ENCODE measurements around the gene FHAD1. TPM values are rescaled to one million over a fixed set of nuclear protein-coding genes. Genes with fewer than 3 reads are reported as not detected.

Gene FHAD1
- total RNA-seq, 2 experiments from 2014 or later, result not detected

- Histone ChIP-seq H3K4me3 (ENCODE audit: low read depth, low read length, poor library complexity, severe bottlenecking) (no peak overlapping the region), H3K4me2 (ENCODE audit: low read length) (no peak overlapping the region), H2AFZ (ENCODE audit: low read length) (no peak overlapping the region), H3K9me3 (ENCODE audit: low read length) (no peaks in the 10 kb centered on the region), H3K27ac (ENCODE audit: low read depth, low read length, poor library complexity, severe bottlenecking) (no peak overlapping the region), H3K79me2 (ENCODE audit: insufficient read depth, low read depth, low read length) (no peaks in the 10 kb centered on the region), H3K4me1 (ENCODE audit: insufficient read depth, low read length, poor library complexity, severe bottlenecking) (no peaks in the 10 kb centered on the region), H3K9me2 (ENCODE audit: insufficient read depth, low read length) (no peaks in the 10 kb centered on the region), H3K36me3 (ENCODE audit: insufficient read depth, low read length) (no peaks in the 10 kb centered on the region), H4K20me1 (ENCODE audit: insufficient read depth, low read length) (no peaks in the 10 kb centered on the region)
- intact Hi-C loops (cut with micrococcal nuclease; ENCODE audit: unreplicated experiment), result no loop called here
- BruUV-seq (replicated peaks), result no TSS peak
- POLR2A ChIA-PET, result interaction anchor here (0.6 to 0.9 kb wide), 3 partner anchors 20 to 586 kb away, joined by 3 to 5 read pairs (median 5); no protein-coding TSS in a partner anchor
- TF ChIP-seq EZH2phosphoT487 (IDR thresholded peaks at IDR 0.05; ENCODE audit: borderline replicate concordance, low read depth, low read length), result no peak
- TF ChIP-seq CTCF (conservative IDR thresholded peaks at IDR 0.05; ENCODE audit: low read length), result no peak
- no peak for DNase-seq (ENCODE audit: low spot score)
- CTCF ChIA-PET (ENCODE audit: unreplicated experiment), result no interaction called here
Measured at GRCh38 chr1:15299179-15299578, 52.2 kb downstream of the FHAD1 start.

- no peak for DNase-seq (ENCODE audit: low spot score)
- H2AFZ ChIP-seq (ENCODE audit: low read length), result no peak overlapping the region
- no peaks in the 10 kb centered on the region for H3K9me2 ChIP-seq (ENCODE audit: insufficient read depth, low read length)
- no peak for TF ChIP-seq EZH2phosphoT487 (IDR thresholded peaks at IDR 0.05; ENCODE audit: borderline replicate concordance, low read depth, low read length)
- no peak overlapping the region for H3K4me3 ChIP-seq (ENCODE audit: low read depth, low read length, poor library complexity, severe bottlenecking)
- H3K27ac ChIP-seq (ENCODE audit: low read depth, low read length, poor library complexity, severe bottlenecking), result no peak overlapping the region
- no TSS peak for BruUV-seq (replicated peaks)
- no peaks in the 10 kb centered on the region for H3K9me3 ChIP-seq (ENCODE audit: low read length)
- H3K36me3 ChIP-seq (ENCODE audit: insufficient read depth, low read length), result no peaks in the 10 kb centered on the region
- ChIA-PET POLR2A (interaction anchor here (0.7 to 0.9 kb wide), 3 partner anchors 17 to 586 kb away, joined by 3 to 5 read pairs (median 5); no protein-coding TSS in a partner anchor), CTCF (ENCODE audit: unreplicated experiment) (no interaction called here)
- H3K4me2 ChIP-seq (ENCODE audit: low read length), result no peak overlapping the region
- H3K79me2 ChIP-seq (ENCODE audit: insufficient read depth, low read depth, low read length), result no peaks in the 10 kb centered on the region
- intact Hi-C loops (cut with micrococcal nuclease; ENCODE audit: unreplicated experiment), result no loop called here
- H4K20me1 ChIP-seq (ENCODE audit: insufficient read depth, low read length), result no peaks in the 10 kb centered on the region
- H3K4me1 ChIP-seq (ENCODE audit: insufficient read depth, low read length, poor library complexity, severe bottlenecking), result no peaks in the 10 kb centered on the region
Measured at GRCh38 chr1:15299806-15300205, 52.8 kb downstream of the FHAD1 start.

- H3K9me3 ChIP-seq (ENCODE audit: low read length), result no peaks in the 10 kb centered on the region
- no peaks in the 10 kb centered on the region for H3K79me2 ChIP-seq (ENCODE audit: insufficient read depth, low read depth, low read length)
- CTCF ChIA-PET (ENCODE audit: unreplicated experiment), result no interaction called here
- no peak overlapping the region for H2AFZ ChIP-seq (ENCODE audit: low read length)
- H3K4me3 ChIP-seq (ENCODE audit: low read depth, low read length, poor library complexity, severe bottlenecking), result no peak overlapping the region
- POLR2A ChIA-PET, result no interaction called here
- no peaks in the 10 kb centered on the region for H3K36me3 ChIP-seq (ENCODE audit: insufficient read depth, low read length)
- no peaks in the 10 kb centered on the region for H3K9me2 ChIP-seq (ENCODE audit: insufficient read depth, low read length)
- H3K4me1 ChIP-seq (ENCODE audit: insufficient read depth, low read length, poor library complexity, severe bottlenecking), result no peaks in the 10 kb centered on the region
- TF ChIP-seq EZH2phosphoT487 (IDR thresholded peaks at IDR 0.05; ENCODE audit: borderline replicate concordance, low read depth, low read length) (no peak), CTCF (conservative IDR thresholded peaks at IDR 0.05; ENCODE audit: low read length) (no peak)
- no peak overlapping the region for H3K27ac ChIP-seq (ENCODE audit: low read depth, low read length, poor library complexity, severe bottlenecking)
- DNase-seq (ENCODE audit: low spot score), result no peak
- intact Hi-C loops (cut with micrococcal nuclease; ENCODE audit: unreplicated experiment), result loop anchor here (1.0 kb wide), 1 partner anchor 176 kb away; no protein-coding TSS in a partner anchor
- no peaks in the 10 kb centered on the region for H4K20me1 ChIP-seq (ENCODE audit: insufficient read depth, low read length)
- no peak overlapping the region for H3K4me2 ChIP-seq (ENCODE audit: low read length)
- no TSS peak for BruUV-seq (replicated peaks)
Measured at GRCh38 chr1:15303935-15304334, 56.9 kb downstream of the FHAD1 start.
